ENCODE measurements around the gene VIPR2.
"Not testable (repeated sequence)": the region's sequence is repeated elsewhere in the genome, so short reads cannot be mapped to it uniquely, and the experiment has no call there.

The VIPR2 gene

GRCh38 chr7:159091041-159091440 lies 53.6 kb downstream of the VIPR2 start:
- H3K4me3 ChIP-seq (replicated peaks in 1 of 2; ENCODE audit: low read depth in 2 of 2, low read length in 2 of 2), result no peak overlapping the region
- no peak for TF ChIP-seq CTCF (IDR thresholded peaks at IDR 0.05; ENCODE audit: low read depth, low read length)
- no peak for DNase-seq (ENCODE audit: low read depth in 2 of 2)

GRCh38 chr7:159088016-159088865 lies 56.4 kb downstream of the VIPR2 start:
- no peak overlapping the region for H3K4me3 ChIP-seq (replicated peaks in 1 of 2; ENCODE audit: low read depth in 2 of 2, low read length in 2 of 2)
- no peak for DNase-seq (ENCODE audit: low read depth in 2 of 2)
- no peak for TF ChIP-seq CTCF (IDR thresholded peaks at IDR 0.05; ENCODE audit: low read depth, low read length)

GRCh38 chr7:159086301-159086925 lies 58.3 kb downstream of the VIPR2 start:
- no peak for DNase-seq (ENCODE audit: low read depth in 2 of 2)
- no peak overlapping the region for H3K4me3 ChIP-seq (replicated peaks in 1 of 2; ENCODE audit: low read depth in 2 of 2, low read length in 2 of 2)
- TF ChIP-seq CTCF (IDR thresholded peaks at IDR 0.05; ENCODE audit: low read depth, low read length), result no peak

DNA sequence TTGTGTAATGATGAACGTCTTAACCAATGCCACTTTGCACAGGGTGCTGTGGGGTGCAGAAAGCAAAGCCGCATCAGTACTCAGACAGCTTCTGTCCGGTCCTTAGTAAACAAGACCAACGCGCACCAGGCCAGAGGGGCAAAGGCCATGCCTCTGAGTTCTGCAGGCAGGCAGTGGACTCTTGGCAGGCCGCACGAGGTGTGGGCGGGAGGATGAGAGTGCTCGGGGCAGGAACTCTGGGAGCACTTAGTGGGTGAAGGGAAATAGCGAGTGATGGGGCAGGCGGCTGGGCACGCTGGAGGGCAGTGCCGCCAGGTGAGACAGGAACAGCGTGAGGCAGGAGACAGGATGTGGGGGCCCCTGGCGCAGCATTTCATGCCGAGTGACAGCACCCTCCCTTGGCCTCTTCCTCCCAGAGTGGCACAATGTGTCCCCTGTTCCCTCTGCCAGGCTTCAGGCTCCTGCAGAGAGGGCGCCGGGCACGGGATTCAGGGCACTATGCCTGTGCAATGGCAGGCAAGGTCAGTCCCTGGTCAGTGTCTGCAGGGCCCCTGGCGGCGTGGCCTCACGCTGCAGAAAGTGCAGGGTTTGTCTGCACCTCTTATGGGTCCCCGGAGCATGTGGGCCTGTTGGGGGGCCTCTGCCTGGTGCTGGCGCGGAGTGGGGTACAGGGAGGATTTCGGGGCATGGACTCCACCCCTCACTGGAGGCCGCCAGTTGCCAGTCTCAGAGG lies 60.4 kb downstream of the VIPR2 start:
- no peak for DNase-seq (ENCODE audit: low read depth in 2 of 2)
- no peak for TF ChIP-seq CTCF (IDR thresholded peaks at IDR 0.05; ENCODE audit: low read depth, low read length)
- no peak overlapping the region for H3K4me3 ChIP-seq (replicated peaks in 1 of 2; ENCODE audit: low read depth in 2 of 2, low read length in 2 of 2)

DNA sequence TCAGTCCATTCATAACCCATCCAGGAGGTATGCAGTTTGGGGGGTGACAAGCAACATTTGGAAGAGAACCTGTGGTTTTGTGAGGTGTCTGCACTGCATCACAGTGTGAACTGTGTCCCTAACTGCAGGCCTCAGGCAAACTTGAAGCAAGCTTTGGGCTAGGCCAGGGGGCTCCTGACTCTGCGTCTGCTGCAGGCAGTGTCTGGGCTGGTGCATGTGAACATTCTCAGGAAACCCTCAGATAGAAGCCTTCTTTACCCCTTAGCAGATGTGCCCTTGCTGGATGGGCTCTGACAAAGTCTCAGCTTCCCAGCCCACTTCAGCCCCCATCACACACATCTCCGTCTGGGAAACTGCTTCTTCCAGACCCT lies 61.0 kb downstream of the VIPR2 start:
- no peak overlapping the region for H3K4me3 ChIP-seq (replicated peaks in 1 of 2; ENCODE audit: low read depth in 2 of 2, low read length in 2 of 2)
- DNase-seq (ENCODE audit: low read depth in 2 of 2), result no peak
- TF ChIP-seq CTCF (IDR thresholded peaks at IDR 0.05; ENCODE audit: low read depth, low read length), result no peak

DNA sequence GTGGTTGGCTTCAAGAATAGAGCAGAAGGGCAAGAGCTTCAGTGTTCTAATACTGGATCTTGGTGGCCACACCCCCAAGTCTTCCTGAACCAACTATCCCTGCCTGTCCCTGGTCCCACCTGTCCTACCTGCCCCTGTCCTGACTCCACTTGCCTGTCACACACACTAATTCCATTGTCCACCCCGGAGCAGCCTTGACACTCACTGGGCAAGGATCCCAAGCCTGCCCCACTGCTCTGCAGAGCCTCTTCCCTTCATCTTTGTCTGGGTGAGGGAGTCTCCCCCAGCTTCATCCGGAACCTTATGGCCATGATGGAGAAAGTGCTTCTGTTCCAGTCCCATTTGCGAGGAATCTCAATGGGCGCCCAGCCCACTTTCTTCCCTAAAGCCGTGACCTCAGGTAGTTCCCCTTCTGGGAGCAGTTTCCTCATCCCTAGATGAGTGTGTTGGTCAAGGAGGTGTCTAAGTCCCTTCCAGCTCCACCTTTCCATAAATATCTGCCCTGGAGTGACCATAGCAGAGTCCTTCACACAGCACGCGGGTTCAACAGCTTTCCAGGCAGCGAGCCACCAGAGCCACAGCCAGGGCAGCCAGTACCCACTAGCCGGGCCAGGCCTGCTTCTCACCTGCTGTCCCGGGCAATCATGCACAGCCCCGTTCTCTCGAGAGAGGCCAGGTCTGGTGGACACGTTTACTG lies 61.5 kb downstream of the VIPR2 start:
- DNase-seq (ENCODE audit: low read depth in 2 of 2), result no peak
- TF ChIP-seq CTCF (IDR thresholded peaks at IDR 0.05; ENCODE audit: low read depth, low read length), result no peak
- H3K4me3 ChIP-seq (replicated peaks in 1 of 2; ENCODE audit: low read depth in 2 of 2, low read length in 2 of 2), result no peak overlapping the region

- not testable (repeated sequence) for DNase-seq (ENCODE audit: low read depth in 2 of 2); H3K4me3 ChIP-seq (replicated peaks in 1 of 2; ENCODE audit: low read depth in 2 of 2, low read length in 2 of 2)
These were observed 62.6 kb downstream of the VIPR2 start for GRCh38 chr7:159082075-159082474.
